Erythroblast (primary cell): ENCODE data around the gene CATSPERD.

Experiments used
- GATA1 ChIP-seq: IDR thresholded peaks from 2 replicates; pipeline ENCODE4 v1.6.1; 2011; ENCODE audit warnings: low read depth, mild to moderate bottlenecking, control low read depth, low read length, moderate library complexity
- POLR2A ChIP-seq: IDR thresholded peaks from 2 replicates; pipeline ENCODE4 v1.6.1; 2011; ENCODE audit warnings: mild to moderate bottlenecking, low read length

DNA sequence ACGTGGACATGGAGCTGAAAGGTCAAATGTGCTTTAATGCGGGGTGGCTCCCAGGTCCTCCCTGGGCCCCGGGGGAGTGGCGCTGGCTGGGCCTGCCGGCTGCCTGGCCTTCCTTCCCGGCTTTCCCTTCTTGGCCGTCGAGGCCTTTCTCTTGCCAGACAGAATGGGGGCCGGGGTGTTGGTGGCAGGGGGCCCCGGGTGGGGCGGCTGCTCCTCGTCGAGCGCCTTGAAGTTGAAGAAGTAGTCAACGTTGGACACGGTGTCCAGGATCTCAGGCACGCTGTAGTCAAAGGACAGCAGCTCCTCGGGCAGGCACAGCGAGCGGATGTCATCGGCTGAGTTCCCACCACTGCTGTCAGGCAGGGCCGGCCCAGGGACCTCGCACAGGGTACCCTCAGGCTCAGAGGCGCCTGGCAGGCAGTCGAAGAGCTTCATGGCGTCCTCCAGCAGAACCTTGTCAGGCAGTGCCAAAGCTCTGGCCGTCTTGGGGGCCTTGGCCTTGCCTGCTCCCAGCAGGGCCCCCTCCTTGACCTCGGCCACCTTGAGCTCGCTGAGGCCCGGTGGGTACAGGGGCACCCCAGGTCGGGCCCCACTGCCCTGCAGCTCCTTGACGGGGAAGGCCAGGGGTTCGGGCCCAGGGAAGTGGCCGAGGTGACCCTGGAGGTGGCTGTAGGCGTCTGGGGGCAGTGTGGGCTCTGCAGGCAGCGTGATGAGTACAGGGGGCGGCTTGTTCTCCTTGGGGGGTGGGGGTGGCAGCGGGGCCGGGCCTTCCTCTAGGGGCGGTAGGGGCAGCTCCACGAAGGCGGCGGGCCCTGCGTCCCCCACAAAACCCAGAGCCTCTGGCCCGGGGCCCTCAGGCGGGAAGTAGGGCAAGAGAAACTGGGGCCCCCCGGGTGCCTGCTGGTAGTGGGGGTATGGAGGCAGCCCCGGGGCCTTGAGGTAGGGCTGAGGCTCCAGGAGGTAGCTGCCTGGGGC, 62.8 kb downstream of the CATSPERD start:
- no peak for TF ChIP-seq POLR2A
- no peak for TF ChIP-seq GATA1
